ENCODE measurements around the gene GATAD1.

GATAD1 gene

DNA sequence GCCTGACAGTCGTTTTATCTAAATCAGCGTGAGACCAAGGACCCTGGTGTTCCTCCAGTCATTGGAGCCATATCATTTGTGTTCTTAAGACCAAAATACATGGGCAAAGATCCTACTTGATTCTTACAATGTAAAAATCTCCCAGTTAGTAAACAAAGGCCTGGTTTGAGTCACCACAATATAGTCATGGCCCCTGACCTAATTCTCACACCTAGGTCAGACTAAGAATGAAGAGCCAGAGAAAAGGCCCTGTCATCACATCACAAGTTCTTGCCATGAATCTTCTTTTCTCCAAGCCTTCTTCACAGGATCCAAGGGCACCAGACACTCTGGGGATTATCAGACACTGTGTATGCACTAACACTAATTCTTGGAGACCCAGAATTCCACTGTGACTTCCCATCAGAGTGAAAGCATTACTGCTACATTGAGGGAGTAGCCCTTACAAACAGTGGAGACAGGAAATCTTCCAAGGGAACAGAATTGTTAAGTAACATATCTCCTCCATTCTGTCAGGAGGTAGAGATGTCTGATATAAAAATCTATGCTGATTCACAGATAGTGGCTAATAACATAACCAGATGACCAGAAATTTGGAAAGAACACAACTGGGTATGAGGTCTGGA is 38.1 kb downstream of the GATAD1 start:
- no peak for DNase-seq

GRCh38 chr7:92485974-92486373 is 38.7 kb downstream of the GATAD1 start:
- no peak for DNase-seq

- DNase-seq = no peak
These were observed 40.5 kb downstream of the GATAD1 start for GRCh38 chr7:92487804-92488203.

DNA sequence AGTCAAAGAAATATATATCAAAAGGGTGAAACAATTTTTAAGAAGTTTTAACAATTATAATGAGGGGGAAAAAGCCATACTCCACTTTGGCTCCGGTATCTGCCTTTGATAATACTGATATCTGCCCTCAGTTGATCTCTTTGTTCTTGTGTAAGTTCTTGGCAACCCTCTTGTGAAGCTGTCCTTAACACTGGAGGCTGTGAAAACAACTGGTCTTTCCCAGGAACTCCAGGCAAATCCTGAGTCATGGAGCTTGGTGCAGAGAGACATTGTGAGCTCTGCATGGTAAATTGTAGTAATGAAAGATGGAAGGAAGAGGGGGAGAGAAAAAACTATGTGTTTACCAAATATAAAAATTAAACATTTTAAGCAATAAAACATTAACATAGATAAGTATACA is 42.4 kb downstream of the GATAD1 start:
- no peak for DNase-seq

DNA sequence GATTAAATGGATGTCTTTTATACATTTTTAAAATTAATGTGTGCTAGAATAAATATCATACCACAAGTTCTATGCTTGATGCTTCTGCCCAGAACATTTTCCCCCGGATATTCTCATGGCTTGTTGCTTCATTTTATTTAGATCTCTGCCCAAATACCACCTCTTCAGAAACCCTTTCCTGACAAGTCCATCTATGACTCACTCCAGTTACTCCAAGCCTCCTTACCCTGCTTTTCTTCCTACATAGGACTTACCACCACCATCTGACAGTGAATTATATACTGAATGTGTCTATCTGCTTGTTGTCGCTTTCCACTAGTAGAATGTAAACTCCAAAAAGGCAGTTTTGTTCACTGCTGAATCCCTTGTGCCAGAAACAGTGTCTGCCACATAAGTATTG is 49.6 kb downstream of the GATAD1 start:
- no peak for DNase-seq

- DNase-seq = no peak
These were observed 51.3 kb downstream of the GATAD1 start for GRCh38 chr7:92498557-92498956.

DNA sequence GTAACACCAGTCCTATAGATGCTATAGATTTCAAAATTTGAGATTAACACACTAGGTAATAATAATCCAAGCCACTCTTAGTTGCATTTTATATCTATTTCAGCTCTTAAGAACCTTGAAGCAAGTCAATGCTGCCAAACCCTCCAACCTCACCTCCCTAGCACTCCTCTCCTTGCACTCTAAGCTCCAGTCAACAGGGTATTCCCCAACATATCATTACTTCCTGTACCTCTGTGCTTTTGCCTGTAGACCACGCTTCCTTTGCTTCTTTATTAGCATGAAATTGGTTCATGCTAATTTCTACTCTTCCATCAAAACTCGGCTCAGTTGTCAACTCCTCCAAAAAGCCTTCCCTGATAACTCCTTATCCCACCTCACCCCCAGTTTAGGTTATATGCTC is 56.5 kb downstream of the GATAD1 start:
- no peak for DNase-seq

GRCh38 chr7:92504563-92504962 is 57.3 kb downstream of the GATAD1 start:
- no peak for DNase-seq

- no peak for DNase-seq
These were observed 59.1 kb downstream of the GATAD1 start for GRCh38 chr7:92506363-92506762.

DNA sequence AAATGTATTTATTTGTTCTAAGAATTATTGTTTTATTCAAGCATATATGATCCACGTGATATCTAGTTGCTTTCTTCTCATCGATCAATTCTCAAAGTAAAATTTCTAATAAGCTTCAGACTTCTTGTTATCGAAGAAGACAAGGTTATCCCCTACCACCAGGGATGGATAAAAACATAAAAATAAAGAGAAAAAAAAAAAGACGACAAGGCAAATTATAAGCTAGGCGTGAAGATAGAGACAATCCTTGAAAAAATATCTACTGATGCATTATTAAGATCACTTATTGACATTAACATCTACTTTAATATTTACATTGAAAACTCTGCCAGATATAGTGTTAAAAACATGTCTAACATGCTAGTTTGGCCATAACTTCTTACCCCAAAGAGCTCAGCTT is 61.7 kb downstream of the GATAD1 start:
- DNase-seq = no peak
